HG02610 (cell line): ENCODE data around the gene BDP1.
"Not testable (repeated sequence)": the region's sequence is repeated elsewhere in the genome, so short reads cannot be mapped to it uniquely, and the experiment has no call there.

Experiments
- ATAC-seq: cut with Tn5 transposase; IDR thresholded peaks from one replicate; pipeline ENCODE4 v1.9.1; 2021; ENCODE audit warnings: mild to moderate bottlenecking, moderate library complexity; ENCODE audit not compliant: unreplicated experiment

The BDP1 gene

GRCh38 chr5:71609916-71610315, 154.5 kb downstream of the BDP1 start:
- ATAC-seq, result not testable (repeated sequence)

- no peak for ATAC-seq
Observed at GRCh38 chr5:71615809-71616208, 160.4 kb downstream of the BDP1 start.
